NB4 (cell line): ENCODE data around the gene LCN1.

ENCODE experiments used
- DNase-seq: peaks from one replicate; pipeline ENCODE4 v3.0.0; 2010; ENCODE audit warnings: low read depth
- H3K4me3 ChIP-seq: one replicate; pipeline ENCODE4 v1.5.1; 2011; ENCODE audit warnings: mild to moderate bottlenecking, low read depth, low read length, moderate library complexity
- MAX ChIP-seq: IDR thresholded peaks from 2 replicates; pipeline ENCODE4 v1.6.1; 2011; ENCODE audit warnings: low read depth, low read length
- MYC ChIP-seq: IDR thresholded peaks from 2 replicates; pipeline ENCODE4 v1.6.1; 2011; ENCODE audit warnings: low read depth, low read length
- POLR2A ChIP-seq: IDR thresholded peaks from 2 replicates; pipeline ENCODE4 v1.6.1; 2011; ENCODE audit warnings: mild to moderate bottlenecking; ENCODE audit not compliant: insufficient read length; ENCODE audit errors: extremely low read depth
- TF ChIP-seq, protein P1 (sequence below): IDR thresholded peaks from one replicate; pipeline ENCODE4 v1.5.1; 2012; ENCODE audit warnings: low read depth, low read length

The LCN1 gene

DNA sequence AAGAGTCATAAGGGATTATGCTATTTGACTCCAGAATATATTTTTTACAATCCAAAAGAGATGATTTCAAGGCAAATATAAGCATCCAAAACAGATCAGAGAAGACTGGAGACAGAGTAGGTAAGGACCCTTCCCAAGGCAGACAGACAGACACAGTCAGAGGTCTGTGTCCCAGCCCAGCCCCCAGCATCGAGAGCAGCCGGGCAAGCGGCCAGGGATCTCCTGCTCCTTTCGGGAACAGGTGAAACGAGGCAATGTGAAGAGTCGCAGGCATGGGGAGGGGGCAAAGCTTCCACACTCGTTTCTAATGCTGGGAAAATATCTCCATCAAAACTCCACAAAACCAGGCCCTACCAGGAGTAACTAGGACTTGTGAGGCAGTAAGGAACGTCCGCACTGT lies 46.1 kb downstream of the LCN1 start:
- DNase-seq, result no peak
- no peak for TF ChIP-seq POLR2A
- TF ChIP-seq, protein P1, sequence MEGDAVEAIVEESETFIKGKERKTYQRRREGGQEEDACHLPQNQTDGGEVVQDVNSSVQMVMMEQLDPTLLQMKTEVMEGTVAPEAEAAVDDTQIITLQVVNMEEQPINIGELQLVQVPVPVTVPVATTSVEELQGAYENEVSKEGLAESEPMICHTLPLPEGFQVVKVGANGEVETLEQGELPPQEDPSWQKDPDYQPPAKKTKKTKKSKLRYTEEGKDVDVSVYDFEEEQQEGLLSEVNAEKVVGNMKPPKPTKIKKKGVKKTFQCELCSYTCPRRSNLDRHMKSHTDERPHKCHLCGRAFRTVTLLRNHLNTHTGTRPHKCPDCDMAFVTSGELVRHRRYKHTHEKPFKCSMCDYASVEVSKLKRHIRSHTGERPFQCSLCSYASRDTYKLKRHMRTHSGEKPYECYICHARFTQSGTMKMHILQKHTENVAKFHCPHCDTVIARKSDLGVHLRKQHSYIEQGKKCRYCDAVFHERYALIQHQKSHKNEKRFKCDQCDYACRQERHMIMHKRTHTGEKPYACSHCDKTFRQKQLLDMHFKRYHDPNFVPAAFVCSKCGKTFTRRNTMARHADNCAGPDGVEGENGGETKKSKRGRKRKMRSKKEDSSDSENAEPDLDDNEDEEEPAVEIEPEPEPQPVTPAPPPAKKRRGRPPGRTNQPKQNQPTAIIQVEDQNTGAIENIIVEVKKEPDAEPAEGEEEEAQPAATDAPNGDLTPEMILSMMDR, result no peak
- no peak for TF ChIP-seq MAX
- no peak for TF ChIP-seq MYC
- no peak overlapping the region for H3K4me3 ChIP-seq

- H3K4me3 ChIP-seq, result no peak overlapping the region
- TF ChIP-seq MYC (no peak), POLR2A (no peak), MAX (no peak)
- TF ChIP-seq, protein P1, result no peak
- DNase-seq, result no peak
These were observed 46.8 kb downstream of the LCN1 start for GRCh38 chr9:135568026-135568425.

DNA sequence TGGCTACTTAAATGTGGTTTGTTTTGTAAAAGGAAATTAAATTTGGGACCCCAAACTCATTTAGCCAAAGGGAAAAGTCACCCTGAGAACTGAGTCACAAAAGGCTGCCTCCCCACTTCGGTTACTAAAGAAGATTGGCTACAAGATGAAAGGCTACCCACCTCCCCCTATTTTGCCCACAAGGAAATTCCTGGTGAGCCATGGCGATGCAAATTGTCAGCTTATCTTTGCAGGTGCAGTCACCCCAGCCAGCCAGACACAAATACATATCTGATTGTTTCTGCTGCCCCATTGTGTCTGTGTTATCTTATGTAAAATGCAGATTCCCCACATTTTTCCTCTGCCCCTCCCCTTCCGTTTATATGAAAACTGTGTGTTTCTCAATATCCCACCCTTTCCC lies 49.2 kb downstream of the LCN1 start:
- no peak overlapping the region for H3K4me3 ChIP-seq

GRCh38 chr9:135572233-135572632 lies 51.0 kb downstream of the LCN1 start:
- no peak for DNase-seq
- no peak overlapping the region for H3K4me3 ChIP-seq
- TF ChIP-seq MYC (no peak), POLR2A (no peak), MAX (no peak)
- TF ChIP-seq, protein P1, result no peak

More for the DNA sequence above, 49.2 kb downstream of the LCN1 start:
- no peak for TF ChIP-seq MAX
- DNase-seq, result no peak

DNA sequence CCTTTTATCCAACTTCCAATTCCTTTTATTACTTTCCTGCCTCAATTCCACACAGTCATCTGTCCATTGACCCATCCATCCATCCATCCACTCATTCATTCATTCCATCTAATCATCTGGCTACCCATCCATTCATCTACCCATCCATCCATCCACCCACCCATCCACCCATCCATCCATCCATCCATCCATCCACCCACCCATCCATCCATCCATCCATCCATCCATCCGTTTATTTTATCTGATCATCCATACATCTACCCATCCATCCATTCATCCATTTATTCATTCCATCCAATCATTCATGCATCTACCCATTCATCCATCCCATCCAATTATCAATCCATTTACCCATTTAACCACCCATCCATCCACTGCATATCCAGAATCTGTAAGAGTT lies 51.9 kb downstream of the LCN1 start:
- DNase-seq, result no peak
- no peak overlapping the region for H3K4me3 ChIP-seq
- no peak for TF ChIP-seq MYC
- no peak for TF ChIP-seq MAX
- TF ChIP-seq, protein P1, result no peak
- TF ChIP-seq POLR2A, result no peak

GRCh38 chr9:135574331-135574730 lies 53.1 kb downstream of the LCN1 start:
- DNase-seq, result no peak

More at GRCh38 chr9:135574331-135574730, 53.1 kb downstream of the LCN1 start:
- no peak overlapping the region for H3K4me3 ChIP-seq
- no peak for TF ChIP-seq MYC
- TF ChIP-seq, protein P1, result no peak
- TF ChIP-seq POLR2A, result no peak
- TF ChIP-seq MAX, result no peak
